ENCODE results near the gene COASY.
"Not testable (repeated sequence)": the region's sequence is repeated elsewhere in the genome, so short reads cannot be mapped to it uniquely, and the experiment has no call there.

The COASY gene

DNA sequence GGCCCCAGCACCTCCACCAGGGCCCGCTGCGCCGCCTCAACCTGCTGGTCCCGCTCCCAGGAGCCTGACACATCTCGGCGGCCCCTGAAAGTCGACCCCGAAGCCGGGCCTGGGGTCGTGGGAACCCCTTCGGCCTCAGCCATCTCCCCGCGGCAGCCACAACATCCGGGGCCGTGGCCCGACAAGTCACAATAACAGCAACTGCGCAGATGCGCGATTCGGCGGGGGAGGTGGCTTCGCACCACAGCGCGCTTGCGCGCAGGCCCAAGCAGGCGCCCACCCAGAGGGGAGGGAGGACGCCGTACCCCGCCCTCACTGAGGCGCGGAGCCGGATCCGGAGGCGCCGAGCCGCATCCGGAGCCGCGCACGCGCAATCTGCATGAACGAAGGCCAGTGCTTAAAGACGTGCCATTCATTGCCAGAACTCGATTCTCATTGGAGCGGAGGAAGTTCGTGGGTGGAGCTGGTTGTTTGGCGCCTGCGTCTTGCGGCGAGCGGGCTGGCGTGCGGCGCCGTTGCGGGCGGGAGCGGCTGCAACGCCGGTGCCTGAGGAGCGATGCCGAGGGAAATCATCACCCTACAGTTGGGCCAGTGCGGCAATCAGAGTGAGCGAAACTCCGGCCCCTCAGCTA, 47.4 kb downstream of the COASY start, which contains the start of the genes RETREG3 and TUBG1:
TSS of gene RETREG3 (minus strand) at position 193 of the 632 bp plus-strand sequence. CDS start at position 143, 50 bp downstream.
TSS of gene TUBG1 (plus strand) at position 502 of the 632 bp plus-strand sequence. CDS start at position 557, 55 bp downstream.
- H3F3A ChIP-seq (ENCODE audit: low read depth): no peaks in the 10 kb centered on the region
- H2AFZ ChIP-seq (ENCODE audit: low read length): peak within 1 kb of the TSS; percentile 77
- H3K9ac ChIP-seq (ENCODE audit: low read depth, low read length, poor library complexity, severe bottlenecking): peak within 1 kb of the TSS; percentile 86
- H3K4me3 ChIP-seq (ENCODE audit: low read length, poor library complexity, severe bottlenecking): peak within 1 kb of the TSS; percentile 90
- no peaks in the 10 kb centered on the region for H3K9me3 ChIP-seq (ENCODE audit: insufficient read depth, low read depth, low read length)
- H3K4me2 ChIP-seq (ENCODE audit: low read depth, low read length, poor library complexity, severe bottlenecking): peak within 1 kb of the TSS; percentile 75
- H3K36me3 ChIP-seq (ENCODE audit: insufficient read depth, low read length): peaks cover 18% of the 10 kb centered on the region; the same call in 1 of the 2 replicates
- no peaks in the 10 kb centered on the region for H3K27me3 ChIP-seq (ENCODE audit: insufficient read depth, low read length, poor library complexity, severe bottlenecking)
- H3K4me1 ChIP-seq (ENCODE audit: insufficient read depth, low read length, poor library complexity, severe bottlenecking): peaks cover 22% of the 10 kb centered on the region
- H3K79me2 ChIP-seq (ENCODE audit: insufficient read depth, low read length): peaks cover 71% of the 10 kb centered on the region
- TF ChIP-seq EZH2phosphoT487 (IDR thresholded peaks at IDR 0.05; ENCODE audit: borderline replicate concordance): no peak
- TF ChIP-seq, protein P1, sequence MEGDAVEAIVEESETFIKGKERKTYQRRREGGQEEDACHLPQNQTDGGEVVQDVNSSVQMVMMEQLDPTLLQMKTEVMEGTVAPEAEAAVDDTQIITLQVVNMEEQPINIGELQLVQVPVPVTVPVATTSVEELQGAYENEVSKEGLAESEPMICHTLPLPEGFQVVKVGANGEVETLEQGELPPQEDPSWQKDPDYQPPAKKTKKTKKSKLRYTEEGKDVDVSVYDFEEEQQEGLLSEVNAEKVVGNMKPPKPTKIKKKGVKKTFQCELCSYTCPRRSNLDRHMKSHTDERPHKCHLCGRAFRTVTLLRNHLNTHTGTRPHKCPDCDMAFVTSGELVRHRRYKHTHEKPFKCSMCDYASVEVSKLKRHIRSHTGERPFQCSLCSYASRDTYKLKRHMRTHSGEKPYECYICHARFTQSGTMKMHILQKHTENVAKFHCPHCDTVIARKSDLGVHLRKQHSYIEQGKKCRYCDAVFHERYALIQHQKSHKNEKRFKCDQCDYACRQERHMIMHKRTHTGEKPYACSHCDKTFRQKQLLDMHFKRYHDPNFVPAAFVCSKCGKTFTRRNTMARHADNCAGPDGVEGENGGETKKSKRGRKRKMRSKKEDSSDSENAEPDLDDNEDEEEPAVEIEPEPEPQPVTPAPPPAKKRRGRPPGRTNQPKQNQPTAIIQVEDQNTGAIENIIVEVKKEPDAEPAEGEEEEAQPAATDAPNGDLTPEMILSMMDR (conservative IDR thresholded peaks at IDR 0.05; ENCODE audit: low read length): peak; percentile 26; the same call in 1 of the 2 replicates
- H3K9me2 ChIP-seq (replicated peaks; ENCODE audit: low read depth, low read length): no peaks in the 10 kb centered on the region
- peaks cover 18% of the 10 kb centered on the region for H4K20me1 ChIP-seq (ENCODE audit: insufficient read depth, low read length, poor library complexity, severe bottlenecking)

DNA sequence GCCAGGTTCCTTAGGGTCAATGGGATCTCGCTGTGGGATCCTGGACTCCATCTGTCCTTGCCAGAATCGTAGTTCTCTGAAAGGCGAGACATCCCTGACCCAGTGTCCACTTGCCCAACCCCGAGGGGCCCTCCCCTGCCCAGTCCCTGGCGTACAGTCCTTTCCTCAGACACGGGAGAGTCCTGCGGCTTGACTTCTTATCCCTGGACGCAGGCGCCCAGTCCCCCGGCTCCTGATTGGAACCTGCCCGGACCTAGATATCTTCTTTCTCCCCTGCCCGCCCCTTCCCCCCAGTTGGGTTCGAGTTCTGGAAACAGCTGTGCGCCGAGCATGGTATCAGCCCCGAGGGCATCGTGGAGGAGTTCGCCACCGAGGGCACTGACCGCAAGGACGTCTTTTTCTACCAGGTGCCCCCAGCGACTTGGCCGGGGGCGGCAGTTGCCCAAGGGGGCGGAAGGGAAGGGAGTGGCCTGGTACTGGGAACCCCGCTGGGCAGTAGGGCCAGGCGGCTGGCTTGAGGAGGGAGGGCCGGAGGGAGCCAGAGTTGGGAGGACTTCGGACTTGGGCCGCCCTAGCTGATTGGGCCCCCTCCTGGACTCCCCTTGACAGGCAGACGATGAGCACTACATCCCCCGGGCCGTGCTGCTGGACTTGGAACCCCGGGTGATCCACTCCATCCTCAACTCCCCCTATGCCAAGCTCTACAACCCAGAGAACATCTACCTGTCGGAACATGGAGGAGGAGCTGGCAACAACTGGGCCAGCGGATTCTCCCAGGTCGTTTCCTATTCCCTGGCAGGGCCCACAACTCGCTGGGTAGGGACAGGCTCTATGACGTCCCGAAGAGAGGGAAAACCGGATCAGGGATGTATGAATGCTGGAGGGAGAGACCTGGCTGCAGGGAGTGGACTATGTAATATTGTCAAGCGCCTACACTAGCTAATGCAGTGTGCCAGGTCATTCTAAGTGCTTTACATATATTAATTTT, 48.2 kb downstream of the COASY start:
- peak overlapping the region; percentile 74 for H3K4me2 ChIP-seq (ENCODE audit: low read depth, low read length, poor library complexity, severe bottlenecking)
- H4K20me1 ChIP-seq (ENCODE audit: insufficient read depth, low read length, poor library complexity, severe bottlenecking): peaks cover 14% of the 10 kb centered on the region
- peaks cover 15% of the 10 kb centered on the region for H3K4me1 ChIP-seq (ENCODE audit: insufficient read depth, low read length, poor library complexity, severe bottlenecking)
- H3K27me3 ChIP-seq (ENCODE audit: insufficient read depth, low read length, poor library complexity, severe bottlenecking); H3K9me2 ChIP-seq (replicated peaks; ENCODE audit: low read depth, low read length); H3F3A ChIP-seq (ENCODE audit: low read depth); H3K9me3 ChIP-seq (ENCODE audit: insufficient read depth, low read depth, low read length): not testable (repeated sequence)
- peak overlapping the region; percentile 90 for H3K4me3 ChIP-seq (ENCODE audit: low read length, poor library complexity, severe bottlenecking)
- peak overlapping the region; percentile 86 for H3K9ac ChIP-seq (ENCODE audit: low read depth, low read length, poor library complexity, severe bottlenecking)
- peaks cover 62% of the 10 kb centered on the region for H3K79me2 ChIP-seq (ENCODE audit: insufficient read depth, low read length)
- peak overlapping the region; percentile 56 for H2AFZ ChIP-seq (ENCODE audit: low read length)
- peaks cover 26% of the 10 kb centered on the region; the same call in 1 of the 2 replicates for H3K36me3 ChIP-seq (ENCODE audit: insufficient read depth, low read length)

DNA sequence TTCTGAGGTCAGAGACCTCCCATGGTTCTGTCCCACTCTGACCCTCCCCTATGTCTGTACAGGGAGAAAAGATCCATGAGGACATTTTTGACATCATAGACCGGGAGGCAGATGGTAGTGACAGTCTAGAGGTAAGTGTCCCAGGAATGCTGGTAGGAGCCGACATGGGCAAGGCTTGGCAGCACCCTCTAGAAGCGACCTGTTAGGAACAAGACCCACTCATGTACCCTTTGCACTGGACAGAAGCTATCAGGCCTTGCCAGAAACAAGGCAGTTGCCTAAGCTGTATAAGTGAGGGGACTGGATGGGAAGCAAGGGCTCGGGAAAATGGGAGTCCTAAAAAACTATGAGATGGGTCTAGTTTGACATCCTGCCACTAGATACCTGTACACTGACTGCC, 50.1 kb downstream of the COASY start:
- peaks cover 10% of the 10 kb centered on the region for H3K4me1 ChIP-seq (ENCODE audit: insufficient read depth, low read length, poor library complexity, severe bottlenecking)
- no peaks in the 10 kb centered on the region for H3K9me3 ChIP-seq (ENCODE audit: insufficient read depth, low read depth, low read length)
- H3K4me2 ChIP-seq (ENCODE audit: low read depth, low read length, poor library complexity, severe bottlenecking): no peak overlapping the region
- H3F3A ChIP-seq (ENCODE audit: low read depth): no peaks in the 10 kb centered on the region
- H3K79me2 ChIP-seq (ENCODE audit: insufficient read depth, low read length): peaks cover 43% of the 10 kb centered on the region
- no peak overlapping the region for H3K4me3 ChIP-seq (ENCODE audit: low read length, poor library complexity, severe bottlenecking)
- no peaks in the 10 kb centered on the region for H3K9me2 ChIP-seq (replicated peaks; ENCODE audit: low read depth, low read length)
- TF ChIP-seq, protein P1 (conservative IDR thresholded peaks at IDR 0.05; ENCODE audit: low read length): no peak
- no peak for TF ChIP-seq EZH2phosphoT487 (IDR thresholded peaks at IDR 0.05; ENCODE audit: borderline replicate concordance)
- H4K20me1 ChIP-seq (ENCODE audit: insufficient read depth, low read length, poor library complexity, severe bottlenecking): peaks cover 10% of the 10 kb centered on the region
- H2AFZ ChIP-seq (ENCODE audit: low read length): no peak overlapping the region
- no peak overlapping the region for H3K9ac ChIP-seq (ENCODE audit: low read depth, low read length, poor library complexity, severe bottlenecking)
- no peaks in the 10 kb centered on the region for H3K27me3 ChIP-seq (ENCODE audit: insufficient read depth, low read length, poor library complexity, severe bottlenecking)
- H3K36me3 ChIP-seq (ENCODE audit: insufficient read depth, low read length): peaks cover 31% of the 10 kb centered on the region; the same call in 1 of the 2 replicates
